HepG2 (cell line): Measurements from ENCODE around the gene LHX3. TPM values are rescaled to one million over a fixed set of nuclear protein-coding genes. Genes with fewer than 3 reads are reported as not detected.

Source experiments
- ATAC-seq: fragments of 200-7000 bp; cut with Tn5 transposase; 3 replicates; pipeline ENCODE4 v1.9.1; 2020; ENCODE audit warnings: mild to moderate bottlenecking, moderate library complexity
- BruUV-seq: library from RNA; stranded (reverse); fragments of 400-500 nt; replicated peaks from 2 replicates; lab custom pipeline; 2021; lab: Mats Ljungman, UMichigan
- CTCF ChIA-PET: fragments of 300-600 bp; formaldehyde crosslinking; extraction: SDS; loops from one replicate; lab custom pipeline; 2021; ENCODE audit warnings: low total read pairs, inconsistent platforms, low intra/inter-chr PET ratio; lab: Yijun Ruan, JAX
- POLR2A ChIA-PET: fragments of 350-600 bp; sonication (Branson Sonifier 250); formaldehyde crosslinking; loops from one replicate; lab custom pipeline; 2020; ENCODE audit warnings: antibody characterized with exemption, inconsistent platforms; lab: Yijun Ruan, JAX
- DNase-seq: peaks from one replicate; pipeline ENCODE4 v3.0.0-alpha.2; 2015; ENCODE audit warnings: low spot score
- FAIRE-seq: peaks from 3 replicates; lab custom pipeline; 2011; peaks lifted over from hg19 to GRCh38; lab: Jason Lieb, UNC
- H2AFZ ChIP-seq: one replicate; pipeline ENCODE4 v1.6.1; 2011; ENCODE audit warnings: low read length, inconsistent platforms
- H3K27ac ChIP-seq: fragments of 300-600 bp; 3 replicates; pipeline ENCODE4 v1.8.0; 2011; ENCODE audit warnings: mixed run types, mild to moderate bottlenecking, mixed read lengths, low read length, inconsistent platforms; ENCODE audit not compliant: insufficient read depth; ENCODE audit errors: extremely low read length
- H3K27me3 ChIP-seq, 2 experiments: fragments of 200-600 bp in 1 of 2; 2 replicates in 1 of 2; 3 replicates in 1 of 2; pipeline versions ENCODE4 v1.6.0 to v1.8.0; 2011; ENCODE audit warnings: low read length in 2 of 2, mild to moderate bottlenecking in 2 of 2, moderate library complexity in 2 of 2, inconsistent platforms in 1 of 2; ENCODE audit not compliant: insufficient read depth in 2 of 2, control insufficient read depth in 1 of 2
- H3K36me3 ChIP-seq, 2 experiments: fragments of 200-600 bp in 1 of 2; replicated peaks in 1 of 2; 2 replicates in 1 of 2; 3 replicates in 1 of 2; pipeline versions ENCODE4 v1.5.1 to v1.8.0; 2011; ENCODE audit warnings: low read length in 2 of 2, inconsistent platforms in 1 of 2; ENCODE audit not compliant: insufficient read depth in 2 of 2, control insufficient read depth in 1 of 2
- H3K4me1 ChIP-seq: 2 replicates; pipeline ENCODE4 v1.5.1; 2012; ENCODE audit warnings: low read length, inconsistent platforms; ENCODE audit not compliant: insufficient read depth
- H3K4me2 ChIP-seq: 2 replicates; pipeline ENCODE4 v1.6.0; 2011; ENCODE audit warnings: low read depth, low read length, inconsistent platforms
- H3K4me3 ChIP-seq, 3 experiments: fragments of 200-600 bp in 1 of 3; sonication (generic), shearing (Covaris generic) in 1 of 3; replicated peaks in 1 of 3; 2 replicates each; pipeline ENCODE4 v1.5.1; 2011 to 2016; ENCODE audit warnings: low read length in 3 of 3, inconsistent platforms in 2 of 3, low read depth in 2 of 3, mild to moderate bottlenecking in 2 of 3, control low read depth in 1 of 3, mixed read lengths in 1 of 3; ENCODE audit not compliant: insufficient read depth in 1 of 3
- H3K79me2 ChIP-seq: one replicate; pipeline ENCODE4 v1.6.1; 2011; ENCODE audit warnings: low read length, inconsistent platforms; ENCODE audit not compliant: insufficient read depth
- H3K9ac ChIP-seq: 2 replicates; pipeline ENCODE4 v1.6.0; 2011; ENCODE audit warnings: mild to moderate bottlenecking, low read depth, low read length, inconsistent platforms; ENCODE audit not compliant: insufficient read depth
- H3K9me3 ChIP-seq: 2 replicates; pipeline ENCODE4 v1.5.1; 2012; ENCODE audit warnings: mild to moderate bottlenecking, low read length
- H4K20me1 ChIP-seq: 2 replicates; pipeline ENCODE4 v1.6.0; 2011; ENCODE audit warnings: inconsistent platforms, mild to moderate bottlenecking, low read length, moderate library complexity; ENCODE audit not compliant: insufficient read depth
- FOXK1 ChIP-seq: sonication (generic); formaldehyde crosslinking; IDR thresholded peaks from 2 replicates; pipeline ENCODE4 v1.4.0; 2020; ENCODE audit warnings: low read depth, missing genetic modification reagents, borderline replicate concordance
- IRX3 ChIP-seq: sonication (generic); formaldehyde crosslinking; IDR thresholded peaks from 2 replicates; pipeline ENCODE4 v1.8.1; 2023; ENCODE audit warnings: mild to moderate bottlenecking, low read depth, missing genetic modification reagents, borderline replicate concordance
- SMAD1 ChIP-seq: sonication (generic); formaldehyde crosslinking; IDR thresholded peaks from 2 replicates; pipeline ENCODE4 v1.4.0; 2020; ENCODE audit warnings: missing genetic modification reagents, low read depth, mild to moderate bottlenecking, borderline replicate concordance
- SRSF1 ChIP-seq: fragments of 200-400 bp; formaldehyde crosslinking; optimal IDR thresholded peaks from 2 replicates; pipeline ENCODE3; 2017; ENCODE audit warnings: mild to moderate bottlenecking, low read depth, low read length, moderate library complexity
- SRSF4 ChIP-seq: fragments of 200-400 bp; formaldehyde crosslinking; IDR thresholded peaks from one replicate; pipeline ENCODE4 v1.6.1; 2018; ENCODE audit warnings: mild to moderate bottlenecking, low read depth, low read length, moderate library complexity; ENCODE audit not compliant: poor library complexity, severe bottlenecking
- ZMYM4 ChIP-seq: sonication (generic); formaldehyde crosslinking; IDR thresholded peaks from 2 replicates; pipeline ENCODE4 v1.8.1; 2023; ENCODE audit warnings: mild to moderate bottlenecking, missing genetic modification reagents
- ZNF205 ChIP-seq: IDR thresholded peaks from 2 replicates; pipeline ENCODE4 v1.6.1; 2018; ENCODE audit warnings: missing biosample characterization, missing genetic modification reagents
- ZNF577 ChIP-seq: sonication (generic); formaldehyde crosslinking; IDR thresholded peaks from 2 replicates; pipeline ENCODE4 v1.4.0; 2020; ENCODE audit warnings: mild to moderate bottlenecking, low read depth, missing genetic modification reagents, borderline replicate concordance
- WGBS: methylation state at CpG from one replicate; pipeline ENCODE4 v1.1.6; 2017; ENCODE audit warnings: low lambda C conversion rate; 5-methylcytosine and 5-hydroxymethylcytosine counted together
- in situ Hi-C: cut with HindIII; loops from 2 replicates; pipeline ENCODE4 v1.10.0; 2017; ENCODE audit warnings: low pct_unique_long_range_greater_than_20kb; ENCODE audit not compliant: extremely low pct_ligation_motif_present
- intact Hi-C: fragments of 100-400 bp; cut with micrococcal nuclease; formaldehyde crosslinking; loops from one replicate; pipeline ENCODE4 v1.10.0; 2022; ENCODE audit not compliant: unreplicated experiment
- polyA plus RNA-seq, 8 experiments: library from polyadenylated mRNA; depleted of rRNA in 3 of 8; stranded (reverse) in 7 of 8; unstranded in 1 of 8; fragments of >200 nt; fragmentation: Illumina TruSeq in 4 of 8; extraction: Trizol in 4 of 8; gene quantifications; 2 replicates each; pipeline versions ENCODE4 v1.2.1 to v1.2.3, GENCODE V29; 2011 to 2016; ENCODE audit warnings: low read depth in 4 of 8, missing spikeins in 1 of 8, mixed read lengths in 1 of 8; ENCODE audit not compliant: insufficient read depth in 1 of 8
- total RNA-seq, 5 experiments: library from RNA; depleted of rRNA; stranded (reverse); fragments of >200 nt; fragmentation: Illumina TruSeq; extraction: Trizol; gene quantifications; 2 replicates each; pipeline ENCODE4 v1.2.3, GENCODE V29; 2016; ENCODE audit warnings: low read depth in 1 of 5
- TF ChIP-seq, protein P1 (sequence below): sonication (generic); formaldehyde crosslinking; IDR thresholded peaks from 2 replicates; pipeline ENCODE4 v1.4.0; 2020; ENCODE audit warnings: missing genetic modification reagents
- TF ChIP-seq, protein P2 (sequence below), 2 experiments: fragments of 450-650 bp in 1 of 2; sonication (generic) in 1 of 2; formaldehyde crosslinking in 1 of 2; IDR thresholded peaks; 2 replicates each; pipeline versions ENCODE4 v1.6.1 to v1.8.0; 2016 to 2022; ENCODE audit warnings: antibody characterized with exemption in 1 of 2, mild to moderate bottlenecking in 1 of 2, missing genetic modification reagents in 1 of 2
- TF ChIP-seq, protein P3 (sequence below): sonication (generic); formaldehyde crosslinking; IDR thresholded peaks from 2 replicates; pipeline ENCODE4 v1.4.0; 2020; ENCODE audit warnings: missing genetic modification reagents, borderline replicate concordance

LHX3 gene
- total and polyA plus RNA-seq, 2 of the 13 experiments (the other 11 are each of a cell fraction or from before 2014, with no cell fraction given), result not detected

DNA sequence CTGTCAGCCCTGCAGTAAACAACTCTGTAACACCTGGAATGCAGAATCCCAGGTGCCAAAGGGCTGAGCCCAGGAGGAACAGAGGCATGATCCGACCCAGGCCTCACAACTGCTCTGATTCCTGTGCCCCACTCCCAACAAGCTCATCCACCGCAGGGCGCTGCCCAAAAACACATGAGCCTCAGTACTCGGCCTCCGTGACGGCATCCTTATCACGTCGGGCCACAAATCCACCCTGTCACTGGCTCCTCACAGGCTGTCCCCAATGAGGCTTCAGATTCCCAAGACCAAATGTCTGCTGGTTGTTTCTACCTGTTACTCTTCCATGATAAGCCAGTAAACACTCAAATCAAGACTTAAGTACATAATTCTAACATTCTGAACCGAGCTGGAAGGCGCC, 25.4 kb upstream of the LHX3 start:
- no peak overlapping the region for H3K9ac ChIP-seq
- H2AFZ ChIP-seq, result no peak overlapping the region
- no peak overlapping the region for H3K4me2 ChIP-seq
- no peaks in the 10 kb centered on the region for H3K9me3 ChIP-seq
- BruUV-seq, result no TSS peak
- H4K20me1 ChIP-seq, result peaks cover 62% of the 10 kb centered on the region
- no peak for TF ChIP-seq IRX3
- no peak for TF ChIP-seq SRSF1
- no peak for TF ChIP-seq ZMYM4 (CRISPR knock-in tag)
- TF ChIP-seq SMAD1 (CRISPR knock-in tag), result no peak
- no peak for TF ChIP-seq ZNF205 (CRISPR knock-in tag)
- TF ChIP-seq, protein P1, sequence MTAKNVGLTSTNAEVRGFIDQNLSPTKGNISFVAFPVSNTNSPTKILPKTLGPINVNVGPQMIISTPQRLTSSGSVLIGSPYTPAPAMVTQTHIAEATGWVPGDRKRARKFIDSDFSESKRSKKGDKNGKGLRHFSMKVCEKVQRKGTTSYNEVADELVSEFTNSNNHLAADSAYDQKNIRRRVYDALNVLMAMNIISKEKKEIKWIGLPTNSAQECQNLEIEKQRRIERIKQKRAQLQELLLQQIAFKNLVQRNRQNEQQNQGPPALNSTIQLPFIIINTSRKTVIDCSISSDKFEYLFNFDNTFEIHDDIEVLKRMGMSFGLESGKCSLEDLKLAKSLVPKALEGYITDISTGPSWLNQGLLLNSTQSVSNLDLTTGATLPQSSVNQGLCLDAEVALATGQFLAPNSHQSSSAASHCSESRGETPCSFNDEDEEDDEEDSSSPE (CRISPR knock-in tag), result no peak
- no peak for TF ChIP-seq FOXK1 (CRISPR knock-in tag)
- TF ChIP-seq ZNF577 (CRISPR knock-in tag), result no peak
- TF ChIP-seq, protein P2, sequence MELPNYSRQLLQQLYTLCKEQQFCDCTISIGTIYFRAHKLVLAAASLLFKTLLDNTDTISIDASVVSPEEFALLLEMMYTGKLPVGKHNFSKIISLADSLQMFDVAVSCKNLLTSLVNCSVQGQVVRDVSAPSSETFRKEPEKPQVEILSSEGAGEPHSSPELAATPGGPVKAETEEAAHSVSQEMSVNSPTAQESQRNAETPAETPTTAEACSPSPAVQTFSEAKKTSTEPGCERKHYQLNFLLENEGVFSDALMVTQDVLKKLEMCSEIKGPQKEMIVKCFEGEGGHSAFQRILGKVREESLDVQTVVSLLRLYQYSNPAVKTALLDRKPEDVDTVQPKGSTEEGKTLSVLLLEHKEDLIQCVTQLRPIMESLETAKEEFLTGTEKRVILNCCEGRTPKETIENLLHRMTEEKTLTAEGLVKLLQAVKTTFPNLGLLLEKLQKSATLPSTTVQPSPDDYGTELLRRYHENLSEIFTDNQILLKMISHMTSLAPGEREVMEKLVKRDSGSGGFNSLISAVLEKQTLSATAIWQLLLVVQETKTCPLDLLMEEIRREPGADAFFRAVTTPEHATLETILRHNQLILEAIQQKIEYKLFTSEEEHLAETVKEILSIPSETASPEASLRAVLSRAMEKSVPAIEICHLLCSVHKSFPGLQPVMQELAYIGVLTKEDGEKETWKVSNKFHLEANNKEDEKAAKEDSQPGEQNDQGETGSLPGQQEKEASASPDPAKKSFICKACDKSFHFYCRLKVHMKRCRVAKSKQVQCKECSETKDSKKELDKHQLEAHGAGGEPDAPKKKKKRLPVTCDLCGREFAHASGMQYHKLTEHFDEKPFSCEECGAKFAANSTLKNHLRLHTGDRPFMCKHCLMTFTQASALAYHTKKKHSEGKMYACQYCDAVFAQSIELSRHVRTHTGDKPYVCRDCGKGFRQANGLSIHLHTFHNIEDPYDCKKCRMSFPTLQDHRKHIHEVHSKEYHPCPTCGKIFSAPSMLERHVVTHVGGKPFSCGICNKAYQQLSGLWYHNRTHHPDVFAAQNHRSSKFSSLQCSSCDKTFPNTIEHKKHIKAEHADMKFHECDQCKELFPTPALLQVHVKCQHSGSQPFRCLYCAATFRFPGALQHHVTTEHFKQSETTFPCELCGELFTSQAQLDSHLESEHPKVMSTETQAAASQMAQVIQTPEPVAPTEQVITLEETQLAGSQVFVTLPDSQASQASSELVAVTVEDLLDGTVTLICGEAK (IDR thresholded peaks at IDR 0.05), result no peak
- TF ChIP-seq, protein P2 (CRISPR knock-in tag; IDR thresholded peaks at IDR 0.05), result no peak
- no peak for TF ChIP-seq SRSF4
- TF ChIP-seq, protein P3, sequence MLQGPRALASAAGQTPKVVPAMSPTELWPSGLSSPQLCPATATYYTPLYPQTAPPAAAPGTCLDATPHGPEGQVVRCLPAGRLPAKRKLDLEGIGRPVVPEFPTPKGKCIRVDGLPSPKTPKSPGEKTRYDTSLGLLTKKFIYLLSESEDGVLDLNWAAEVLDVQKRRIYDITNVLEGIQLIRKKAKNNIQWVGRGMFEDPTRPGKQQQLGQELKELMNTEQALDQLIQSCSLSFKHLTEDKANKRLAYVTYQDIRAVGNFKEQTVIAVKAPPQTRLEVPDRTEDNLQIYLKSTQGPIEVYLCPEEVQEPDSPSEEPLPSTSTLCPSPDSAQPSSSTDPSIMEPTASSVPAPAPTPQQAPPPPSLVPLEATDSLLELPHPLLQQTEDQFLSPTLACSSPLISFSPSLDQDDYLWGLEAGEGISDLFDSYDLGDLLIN (CRISPR knock-in tag), result no peak
- DNase-seq, result no peak
- no peak overlapping the region for H3K27ac ChIP-seq
- intact Hi-C loops (no loop called here), in situ Hi-C loops (no loop called here)
- H3K27me3 ChIP-seq, result no peaks in the 10 kb centered on the region
- ATAC-seq, result no peak
- no peaks in the 10 kb centered on the region for H3K4me1 ChIP-seq
- ChIA-PET CTCF (no interaction called here), POLR2A (no interaction called here)
- peaks cover 47% of the 10 kb centered on the region for H3K79me2 ChIP-seq
- no peak for FAIRE-seq
- H3K4me3 ChIP-seq, result no peak overlapping the region
- WGBS, result 98% methylated on average over 10 of the region's 10 CpGs
- H3K36me3 ChIP-seq, result peaks cover 26 to 55% of the 10 kb centered on the region in 2 experiments; a peak in 4 of 5 replicates
